Fibroblast of lung (primary cell): ENCODE measurements around the gene KCNJ6.

Source experiments
- EZH2 ChIP-seq: IDR thresholded peaks from 2 replicates; pipeline ENCODE4 v1.5.1; 2012; ENCODE audit warnings: low read length, control low read depth, mild to moderate bottlenecking; ENCODE audit errors: missing control alignments
- TF ChIP-seq, protein P1 (sequence below), 2 donors: IDR thresholded peaks in 1 of 2; conservative IDR thresholded peaks in 1 of 2; 1 replicate in 1 of 2; 2 replicates in 1 of 2; pipeline ENCODE4 v1.5.1; 2011 to 2012; ENCODE audit warnings: low read length in 2 of 2, control low read depth in 1 of 2, inconsistent platforms in 1 of 2, low read depth in 1 of 2, mild to moderate bottlenecking in 1 of 2

GRCh38 chr21:37558676-37559211 is 357.5 kb downstream of the KCNJ6 start:
- TF ChIP-seq, protein P1, sequence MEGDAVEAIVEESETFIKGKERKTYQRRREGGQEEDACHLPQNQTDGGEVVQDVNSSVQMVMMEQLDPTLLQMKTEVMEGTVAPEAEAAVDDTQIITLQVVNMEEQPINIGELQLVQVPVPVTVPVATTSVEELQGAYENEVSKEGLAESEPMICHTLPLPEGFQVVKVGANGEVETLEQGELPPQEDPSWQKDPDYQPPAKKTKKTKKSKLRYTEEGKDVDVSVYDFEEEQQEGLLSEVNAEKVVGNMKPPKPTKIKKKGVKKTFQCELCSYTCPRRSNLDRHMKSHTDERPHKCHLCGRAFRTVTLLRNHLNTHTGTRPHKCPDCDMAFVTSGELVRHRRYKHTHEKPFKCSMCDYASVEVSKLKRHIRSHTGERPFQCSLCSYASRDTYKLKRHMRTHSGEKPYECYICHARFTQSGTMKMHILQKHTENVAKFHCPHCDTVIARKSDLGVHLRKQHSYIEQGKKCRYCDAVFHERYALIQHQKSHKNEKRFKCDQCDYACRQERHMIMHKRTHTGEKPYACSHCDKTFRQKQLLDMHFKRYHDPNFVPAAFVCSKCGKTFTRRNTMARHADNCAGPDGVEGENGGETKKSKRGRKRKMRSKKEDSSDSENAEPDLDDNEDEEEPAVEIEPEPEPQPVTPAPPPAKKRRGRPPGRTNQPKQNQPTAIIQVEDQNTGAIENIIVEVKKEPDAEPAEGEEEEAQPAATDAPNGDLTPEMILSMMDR (conservative IDR thresholded peaks at IDR 0.05 in 1 of 2, IDR thresholded peaks at IDR 0.05 in 1 of 2; ENCODE audit: low read depth in 1 of 2, low read length in 2 of 2), result no peak
- TF ChIP-seq EZH2, result no peak
